ENCODE measurements around the gene DRC7. TPM values are rescaled to one million over a fixed set of nuclear protein-coding genes. Genes with fewer than 3 reads are reported as not detected.

Gene DRC7
- total RNA-seq, 1 donor from 2014 or later: 0.04 TPM

- Histone ChIP-seq H3K36me3 (ENCODE audit: control insufficient read depth, insufficient read depth, low read length) (no peaks in the 10 kb centered on the region), H3K4me3 (ENCODE audit: low read depth, low read length) (no peak overlapping the region), H3K27me3 (ENCODE audit: control insufficient read depth, insufficient read depth, low read length) (peaks cover 3% of the 10 kb centered on the region)
- no peak for DNase-seq (ENCODE audit: low read depth)
- TF ChIP-seq, protein P1, sequence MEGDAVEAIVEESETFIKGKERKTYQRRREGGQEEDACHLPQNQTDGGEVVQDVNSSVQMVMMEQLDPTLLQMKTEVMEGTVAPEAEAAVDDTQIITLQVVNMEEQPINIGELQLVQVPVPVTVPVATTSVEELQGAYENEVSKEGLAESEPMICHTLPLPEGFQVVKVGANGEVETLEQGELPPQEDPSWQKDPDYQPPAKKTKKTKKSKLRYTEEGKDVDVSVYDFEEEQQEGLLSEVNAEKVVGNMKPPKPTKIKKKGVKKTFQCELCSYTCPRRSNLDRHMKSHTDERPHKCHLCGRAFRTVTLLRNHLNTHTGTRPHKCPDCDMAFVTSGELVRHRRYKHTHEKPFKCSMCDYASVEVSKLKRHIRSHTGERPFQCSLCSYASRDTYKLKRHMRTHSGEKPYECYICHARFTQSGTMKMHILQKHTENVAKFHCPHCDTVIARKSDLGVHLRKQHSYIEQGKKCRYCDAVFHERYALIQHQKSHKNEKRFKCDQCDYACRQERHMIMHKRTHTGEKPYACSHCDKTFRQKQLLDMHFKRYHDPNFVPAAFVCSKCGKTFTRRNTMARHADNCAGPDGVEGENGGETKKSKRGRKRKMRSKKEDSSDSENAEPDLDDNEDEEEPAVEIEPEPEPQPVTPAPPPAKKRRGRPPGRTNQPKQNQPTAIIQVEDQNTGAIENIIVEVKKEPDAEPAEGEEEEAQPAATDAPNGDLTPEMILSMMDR (IDR thresholded peaks at IDR 0.05; ENCODE audit: insufficient read depth, low read length, poor library complexity, severe bottlenecking): no peak
Observed at GRCh38 chr16:57667048-57667525, 27.5 kb upstream of the DRC7 start.

- H3K27me3 ChIP-seq (ENCODE audit: control insufficient read depth, insufficient read depth, low read length): peaks cover 3% of the 10 kb centered on the region
- no peak for DNase-seq (ENCODE audit: low read depth)
- no peak overlapping the region for H3K4me3 ChIP-seq (ENCODE audit: low read depth, low read length)
- TF ChIP-seq, protein P1 (IDR thresholded peaks at IDR 0.05; ENCODE audit: insufficient read depth, low read length, poor library complexity, severe bottlenecking): peak; percentile 44
- no peaks in the 10 kb centered on the region for H3K36me3 ChIP-seq (ENCODE audit: control insufficient read depth, insufficient read depth, low read length)
Observed at GRCh38 chr16:57667526-57668262, 26.9 kb upstream of the DRC7 start.

- H3K27me3 ChIP-seq (ENCODE audit: control insufficient read depth, insufficient read depth, low read length): peaks cover 7% of the 10 kb centered on the region
- TF ChIP-seq, protein P1 (IDR thresholded peaks at IDR 0.05; ENCODE audit: insufficient read depth, low read length, poor library complexity, severe bottlenecking): no peak
Observed at GRCh38 chr16:57668263-57668571, 26.4 kb upstream of the DRC7 start, which contains the start of gene ADGRG3. Gene ADGRG3, plus strand, starts transcription at chr16:57668306. Its CDS starts 42 bp downstream, at chr16:57668348.

DNA sequence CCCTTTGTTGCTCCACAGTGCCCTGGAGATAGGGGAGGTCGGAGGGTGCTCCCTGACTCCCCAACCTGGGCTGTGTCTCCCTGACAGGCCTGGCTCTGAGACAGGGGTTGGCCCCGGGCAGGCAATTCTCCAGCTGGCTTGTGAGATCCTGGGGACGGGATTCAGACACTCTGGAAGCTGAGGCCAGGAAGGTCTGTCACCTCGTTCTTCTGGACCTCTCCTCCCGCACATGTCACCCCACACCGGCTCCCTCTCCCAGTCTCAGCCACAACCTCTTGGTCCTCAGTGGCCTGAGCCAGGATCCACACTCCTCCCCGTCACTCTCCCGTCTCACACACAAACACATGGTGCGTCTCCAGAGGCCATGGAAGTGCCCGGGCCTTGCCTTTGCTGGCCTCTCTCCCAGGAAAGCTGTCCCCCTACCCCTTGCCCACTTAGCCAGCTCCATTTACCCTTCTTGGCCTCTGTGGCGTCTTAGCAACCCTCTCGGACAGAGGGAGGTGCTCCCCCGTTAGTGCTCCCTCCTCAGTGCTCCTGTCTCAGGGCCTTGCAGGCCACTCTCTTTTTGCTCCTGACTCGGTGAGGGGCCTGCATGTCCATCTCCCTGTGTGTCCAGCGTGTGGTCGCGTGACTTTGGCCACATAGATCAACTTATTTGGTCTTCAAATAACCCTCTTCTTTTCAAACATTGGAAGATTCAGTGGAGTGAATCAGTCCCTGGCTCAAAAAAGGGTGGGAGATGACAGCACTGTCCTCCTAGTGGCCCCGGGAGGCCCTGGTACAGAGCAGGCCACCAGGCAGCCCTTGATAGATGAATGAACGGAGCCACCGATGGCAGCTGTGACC lies 25.8 kb upstream of the DRC7 start:
- H3K27me3 ChIP-seq (ENCODE audit: control insufficient read depth, insufficient read depth, low read length): peaks cover 13% of the 10 kb centered on the region
- no peak overlapping the region for H3K4me3 ChIP-seq (ENCODE audit: low read depth, low read length)
- TF ChIP-seq, protein P1 (IDR thresholded peaks at IDR 0.05; ENCODE audit: insufficient read depth, low read length, poor library complexity, severe bottlenecking): no peak
- H3K36me3 ChIP-seq (ENCODE audit: control insufficient read depth, insufficient read depth, low read length): no peaks in the 10 kb centered on the region
- DNase-seq (ENCODE audit: low read depth): no peak

More at GRCh38 chr16:57668263-57668571, 26.4 kb upstream of the DRC7 start, which contains the start of gene ADGRG3:
- Histone ChIP-seq H3K36me3 (ENCODE audit: control insufficient read depth, insufficient read depth, low read length) (no peaks in the 10 kb centered on the region), H3K4me3 (ENCODE audit: low read depth, low read length) (no peak within 1 kb of the TSS)
- no peak for DNase-seq (ENCODE audit: low read depth)

DNA sequence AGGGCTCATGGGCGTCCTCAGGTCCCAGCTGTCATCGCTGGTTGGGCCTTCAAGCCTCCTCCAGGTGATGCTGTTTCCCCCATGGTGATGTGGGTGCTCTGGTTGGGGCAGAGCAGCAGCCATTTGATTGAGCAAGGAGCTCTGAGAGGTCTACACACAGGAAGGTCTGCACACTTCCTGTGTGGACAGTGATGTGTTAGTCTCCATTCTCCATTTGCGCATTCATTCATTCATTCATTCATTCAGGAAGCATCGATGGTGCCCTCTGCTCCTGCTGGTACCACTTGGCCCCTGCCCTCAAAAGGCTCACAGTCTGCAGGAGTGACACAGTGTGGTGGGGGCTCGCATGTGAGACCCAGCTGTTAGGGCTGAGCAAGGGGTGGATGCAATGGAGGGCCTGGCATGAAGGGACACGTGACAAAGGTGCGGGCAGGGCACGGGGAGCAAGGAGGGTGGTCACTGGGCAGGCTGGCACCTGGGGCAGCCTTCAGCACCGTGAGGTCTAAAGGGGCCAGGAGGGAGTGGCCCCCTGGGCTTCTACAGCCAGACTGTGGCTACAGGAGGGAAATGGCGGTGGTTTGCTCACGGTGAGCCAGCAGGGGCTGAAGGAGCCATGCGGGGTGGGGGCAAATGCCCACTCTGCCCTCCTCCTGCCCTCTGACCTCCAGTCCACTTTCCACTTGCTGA lies 25.0 kb upstream of the DRC7 start:
- no peaks in the 10 kb centered on the region for H3K36me3 ChIP-seq (ENCODE audit: control insufficient read depth, insufficient read depth, low read length)
- no peak for DNase-seq (ENCODE audit: low read depth)
- H3K27me3 ChIP-seq (ENCODE audit: control insufficient read depth, insufficient read depth, low read length): peaks cover 16% of the 10 kb centered on the region
- TF ChIP-seq, protein P1 (IDR thresholded peaks at IDR 0.05; ENCODE audit: insufficient read depth, low read length, poor library complexity, severe bottlenecking): no peak
- no peak overlapping the region for H3K4me3 ChIP-seq (ENCODE audit: low read depth, low read length)

Measured in kidney epithelial cell (primary cell).